Activated CD8-positive, alpha-beta memory T cell treated with anti-CD3 and anti-CD28 coated beads for 36 hours (primary cell): Measurements from ENCODE around the gene RPGRIP1L. TPM values are rescaled to one million over a fixed set of nuclear protein-coding genes. Genes with fewer than 3 reads are reported as not detected.

Source experiments
- CTCF ChIA-PET: fragments of 350-600 bp; sonication (Branson Sonifier 250); formaldehyde crosslinking; loops from one replicate; lab custom pipeline; 2021; ENCODE audit warnings: antibody characterized with exemption; lab: Charles Lee
- POLR2A ChIA-PET: fragments of 350-600 bp; sonication (Branson Sonifier 250); formaldehyde crosslinking; loops from one replicate; lab custom pipeline; 2021; ENCODE audit warnings: antibody characterized with exemption; lab: Charles Lee
- total RNA-seq, 2 experiments: library from RNA; stranded (reverse); gene quantifications; one replicate each; pipeline ENCODE4 v1.2.3, GENCODE V29; 2021

Gene RPGRIP1L
- total RNA-seq, 2 experiments from 2014 or later, result 11.2 to 11.4 TPM

GRCh38 chr16:53571763-53572162, 131.9 kb downstream of the RPGRIP1L start:
- POLR2A ChIA-PET, result no interaction called here
- CTCF ChIA-PET, result no interaction called here

- CTCF ChIA-PET, result no interaction called here
These were observed 137.0 kb downstream of the RPGRIP1L start for GRCh38 chr16:53566552-53567245.

GRCh38 chr16:53565296-53565863, 138.3 kb downstream of the RPGRIP1L start:
- CTCF ChIA-PET, result no interaction called here
- POLR2A ChIA-PET, result no interaction called here

More at GRCh38 chr16:53566552-53567245, 137.0 kb downstream of the RPGRIP1L start:
- POLR2A ChIA-PET, result no interaction called here

GRCh38 chr16:53563426-53563825, 140.2 kb downstream of the RPGRIP1L start:
- CTCF ChIA-PET, result no interaction called here
- POLR2A ChIA-PET, result no interaction called here

- CTCF ChIA-PET, result no interaction called here
- POLR2A ChIA-PET, result no interaction called here
These were observed 142.4 kb downstream of the RPGRIP1L start for GRCh38 chr16:53561101-53561888.

GRCh38 chr16:53559270-53559951, 144.2 kb downstream of the RPGRIP1L start:
- CTCF ChIA-PET, result no interaction called here

GRCh38 chr16:53558710-53559109, 144.9 kb downstream of the RPGRIP1L start:
- ChIA-PET POLR2A (no interaction called here), CTCF (no interaction called here)

More at GRCh38 chr16:53559270-53559951, 144.2 kb downstream of the RPGRIP1L start:
- POLR2A ChIA-PET, result no interaction called here

- POLR2A ChIA-PET, result no interaction called here
- CTCF ChIA-PET, result interaction anchor here (0.6 kb wide), 1 partner anchor 85 kb away, joined by 6 read pairs; no protein-coding TSS in a partner anchor
These were observed 147.1 kb downstream of the RPGRIP1L start for GRCh38 chr16:53556521-53556920.

- ChIA-PET POLR2A (no interaction called here), CTCF (interaction anchor here (0.8 kb wide), 1 partner anchor 40 kb away, joined by 3 read pairs; no protein-coding TSS in a partner anchor)
These were observed 153.5 kb downstream of the RPGRIP1L start for GRCh38 chr16:53549970-53550690.

Other genes starting within 250 kb of the RPGRIP1L start
- 10 to 100 TPM; 26.5 to 28.7 TPM for gene AKTIP, start 200.7 kb downstream of the RPGRIP1L start, total RNA-seq
- gene FTO, start 297 bp upstream of the RPGRIP1L start, total RNA-seq, result 10 to 100 TPM; 49.5 to 52.8 TPM